Stimulated activated CD8-positive, alpha-beta memory T cell treated with anti-CD3 and anti-CD28 coated beads, Interleukin-2, amount 100 ng/mL, for 48 hours (primary cell): ENCODE data around the gene ZDHHC18.
A peak's percentile ranks its signal among the peaks of the same experiment; 100 is the strongest.
"Not testable (repeated sequence)": the region's sequence is repeated elsewhere in the genome, so short reads cannot be mapped to it uniquely, and the experiment has no call there.

Experiments used
- DNase-seq, 2 donors: peaks; one replicate each; pipeline ENCODE4 v3.0.0-alpha.2; 2020; ENCODE audit warnings: low read depth in 2 of 2

Gene ZDHHC18

DNA sequence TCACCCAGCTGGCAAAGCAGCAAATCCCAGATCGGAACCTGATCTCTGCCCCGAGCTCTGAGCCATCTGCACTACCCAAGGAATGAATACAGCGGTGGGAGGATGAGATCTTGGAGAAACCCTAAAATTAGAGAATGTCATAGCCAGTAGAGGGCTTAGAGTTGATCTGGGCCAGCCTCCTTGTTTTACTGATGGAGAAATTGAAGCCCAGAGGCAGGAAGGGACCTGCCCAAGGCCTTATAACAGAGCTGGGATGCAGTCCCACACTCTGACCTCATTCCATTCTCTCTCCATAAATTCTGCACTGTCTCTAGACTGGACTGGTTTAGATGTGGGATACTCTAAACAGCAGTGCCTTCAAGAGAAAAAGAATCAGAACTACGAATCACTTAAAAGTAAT, 31.7 kb downstream of the ZDHHC18 start:
- no peak for DNase-seq

DNA sequence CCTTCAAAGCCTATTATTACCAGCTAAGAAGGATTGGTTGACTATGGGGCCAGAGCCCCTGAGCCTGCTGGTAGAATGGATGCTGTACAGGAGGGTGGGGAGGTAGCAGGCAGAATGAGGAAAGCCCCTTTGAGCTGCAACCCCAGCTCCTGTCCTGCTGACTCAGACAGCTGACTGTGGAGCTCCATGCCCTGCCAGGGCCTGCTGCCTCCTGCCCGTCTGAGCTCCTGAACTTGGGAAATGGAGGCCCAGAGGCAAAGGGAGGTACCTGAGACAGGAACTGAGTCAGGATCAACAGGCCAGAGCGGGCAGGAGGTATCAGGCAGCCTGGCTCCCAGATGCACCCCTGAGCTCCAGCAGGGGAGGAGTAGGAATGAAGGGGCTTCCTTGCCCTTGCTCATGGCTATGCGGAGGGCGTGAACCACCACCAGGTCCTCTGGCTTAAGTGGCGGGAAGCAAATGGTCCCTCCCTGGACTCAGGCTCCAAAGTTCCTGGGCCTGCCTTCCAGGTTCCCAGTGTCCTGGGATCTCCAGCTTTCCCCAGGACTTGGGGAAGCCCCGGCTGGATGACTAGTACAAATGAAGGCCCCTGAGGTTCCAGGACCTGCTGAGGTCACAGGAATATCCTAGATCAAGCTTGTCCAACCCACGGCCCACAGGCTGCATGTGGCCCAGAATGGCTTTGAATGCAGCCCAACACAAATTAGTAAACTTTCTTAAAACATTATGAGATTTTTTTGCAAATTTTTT, 32.6 kb downstream of the ZDHHC18 start:
- no peak for DNase-seq

DNA sequence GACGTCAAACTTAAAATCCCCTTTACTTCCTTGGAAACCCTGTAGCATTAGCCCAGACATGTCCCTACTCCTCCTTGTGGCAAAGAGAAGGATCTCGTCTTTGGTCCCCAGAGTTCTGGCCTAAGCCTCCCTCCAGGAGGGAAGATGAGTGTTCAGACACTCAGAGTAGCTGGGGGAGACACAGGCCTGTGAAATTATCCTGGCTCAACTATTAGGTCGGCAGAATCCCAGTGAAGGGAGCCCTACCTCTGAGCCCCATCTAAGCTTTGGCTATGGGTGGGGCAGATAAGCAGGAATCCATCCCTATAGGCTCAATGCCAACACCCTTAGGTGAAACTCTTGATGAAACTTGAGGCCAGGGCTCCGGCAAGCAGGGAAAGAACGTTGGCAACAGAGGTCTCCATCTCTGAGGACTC, 34.8 kb downstream of the ZDHHC18 start:
- DNase-seq, result no peak

DNA sequence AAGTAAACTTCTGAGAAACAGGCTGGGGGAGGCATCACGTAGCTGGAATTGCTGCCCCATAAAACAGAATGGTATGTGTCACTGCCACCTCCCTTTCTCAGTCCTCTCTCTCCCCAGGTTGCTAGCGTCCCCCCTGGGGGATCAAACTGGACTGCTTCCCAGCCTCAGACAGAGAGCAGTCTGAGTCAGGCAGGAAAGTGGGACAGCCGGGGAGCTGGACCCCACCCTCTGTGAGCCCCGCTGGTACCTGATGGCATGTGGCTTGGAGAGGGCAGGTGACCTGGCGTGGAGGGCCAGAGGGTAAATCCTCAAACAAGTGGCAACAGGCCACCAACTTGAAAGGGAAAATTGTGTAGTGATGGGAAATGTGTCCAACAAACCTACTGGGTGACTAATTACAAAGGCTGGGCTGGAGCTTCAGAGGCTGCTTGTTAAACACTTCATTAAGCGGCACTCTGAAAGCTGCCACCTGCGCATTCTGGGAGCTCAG, 35.4 kb downstream of the ZDHHC18 start:
- no peak for DNase-seq

DNA sequence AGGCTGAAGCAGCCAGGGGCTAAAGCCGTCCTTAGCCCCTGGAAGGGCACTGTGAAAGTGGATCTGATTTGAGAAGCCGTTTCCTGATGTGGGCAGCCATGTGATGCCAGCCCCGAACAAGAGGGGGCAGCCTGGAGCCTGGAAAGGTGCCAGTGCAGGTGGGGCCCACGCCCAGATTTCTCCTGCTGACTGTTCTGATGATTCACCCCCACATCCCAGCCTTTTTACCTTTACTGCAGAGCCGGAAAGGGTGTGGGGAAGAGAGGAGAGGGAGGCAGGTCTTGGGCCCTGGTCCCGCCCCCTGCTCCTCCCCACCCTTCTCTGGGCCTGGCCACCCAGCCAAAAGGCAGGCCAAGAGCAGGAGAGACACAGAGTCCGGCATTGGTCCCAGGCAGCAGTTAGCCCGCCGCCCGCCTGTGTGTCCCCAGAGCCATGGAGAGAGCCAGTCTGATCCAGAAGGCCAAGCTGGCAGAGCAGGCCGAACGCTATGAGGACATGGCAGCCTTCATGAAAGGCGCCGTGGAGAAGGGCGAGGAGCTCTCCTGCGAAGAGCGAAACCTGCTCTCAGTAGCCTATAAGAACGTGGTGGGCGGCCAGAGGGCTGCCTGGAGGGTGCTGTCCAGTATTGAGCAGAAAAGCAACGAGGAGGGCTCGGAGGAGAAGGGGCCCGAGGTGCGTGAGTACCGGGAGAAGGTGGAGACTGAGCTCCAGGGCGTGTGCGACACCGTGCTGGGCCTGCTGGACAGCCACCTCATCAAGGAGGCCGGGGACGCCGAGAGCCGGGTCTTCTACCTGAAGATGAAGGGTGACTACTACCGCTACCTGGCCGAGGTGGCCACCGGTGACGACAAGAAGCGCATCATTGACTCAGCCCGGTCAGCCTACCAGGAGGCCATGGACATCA, 36.5 kb downstream of the ZDHHC18 start, which contains the start of gene SFN:
SFN (plus strand) TSS at position 369 of the 904 bp plus-strand sequence; CDS start at position 433, 64 bp downstream.
- DNase-seq, result peak in 1 of 2 donors; percentile 65

DNA sequence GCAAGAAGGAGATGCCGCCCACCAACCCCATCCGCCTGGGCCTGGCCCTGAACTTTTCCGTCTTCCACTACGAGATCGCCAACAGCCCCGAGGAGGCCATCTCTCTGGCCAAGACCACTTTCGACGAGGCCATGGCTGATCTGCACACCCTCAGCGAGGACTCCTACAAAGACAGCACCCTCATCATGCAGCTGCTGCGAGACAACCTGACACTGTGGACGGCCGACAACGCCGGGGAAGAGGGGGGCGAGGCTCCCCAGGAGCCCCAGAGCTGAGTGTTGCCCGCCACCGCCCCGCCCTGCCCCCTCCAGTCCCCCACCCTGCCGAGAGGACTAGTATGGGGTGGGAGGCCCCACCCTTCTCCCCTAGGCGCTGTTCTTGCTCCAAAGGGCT, 37.2 kb downstream of the ZDHHC18 start:
- DNase-seq, result no peak

DNA sequence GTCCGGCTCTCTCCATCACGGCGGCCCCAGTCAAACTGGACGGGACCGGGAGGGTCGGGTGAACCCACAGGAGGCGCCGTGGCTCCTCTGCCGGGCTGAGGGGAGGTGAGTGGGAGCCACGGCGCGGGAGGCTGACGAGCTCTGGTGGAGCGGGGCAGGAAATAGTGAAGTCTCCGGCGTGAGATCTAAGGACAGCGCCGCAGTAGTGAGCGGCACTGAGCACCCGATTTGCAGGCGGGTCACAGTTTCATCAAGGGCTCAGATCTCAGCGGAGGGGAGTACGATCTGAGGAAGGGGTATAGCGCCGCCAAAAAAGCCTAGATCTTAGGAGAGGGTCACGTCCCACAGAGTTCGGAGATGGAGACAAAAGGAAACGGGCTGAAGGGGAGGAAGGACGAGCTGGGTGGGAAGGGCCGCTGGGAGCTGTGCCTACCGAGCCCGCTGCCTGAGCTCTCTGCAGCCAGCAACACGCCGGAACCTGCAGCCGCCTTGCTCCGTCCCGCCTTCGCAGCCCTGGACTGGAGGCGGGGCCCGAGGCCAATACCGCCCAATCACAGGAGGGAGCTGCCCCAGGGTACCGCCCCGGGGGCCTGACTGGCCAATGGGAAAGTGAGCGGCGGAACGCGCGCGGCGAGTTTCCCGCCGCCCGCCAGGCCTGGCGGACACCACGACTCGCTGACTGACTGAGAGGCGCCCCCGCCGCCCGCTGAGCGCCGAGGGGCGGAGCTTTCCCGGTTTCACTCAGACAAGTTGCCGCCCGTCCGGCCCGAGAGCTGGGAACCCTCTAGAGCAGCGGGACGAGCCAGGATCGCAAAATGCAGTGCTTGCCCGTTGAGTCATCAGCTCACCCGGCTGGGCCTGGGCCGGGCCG, 38.4 kb downstream of the ZDHHC18 start:
- peak; percentile 92 to 94 for DNase-seq

DNA sequence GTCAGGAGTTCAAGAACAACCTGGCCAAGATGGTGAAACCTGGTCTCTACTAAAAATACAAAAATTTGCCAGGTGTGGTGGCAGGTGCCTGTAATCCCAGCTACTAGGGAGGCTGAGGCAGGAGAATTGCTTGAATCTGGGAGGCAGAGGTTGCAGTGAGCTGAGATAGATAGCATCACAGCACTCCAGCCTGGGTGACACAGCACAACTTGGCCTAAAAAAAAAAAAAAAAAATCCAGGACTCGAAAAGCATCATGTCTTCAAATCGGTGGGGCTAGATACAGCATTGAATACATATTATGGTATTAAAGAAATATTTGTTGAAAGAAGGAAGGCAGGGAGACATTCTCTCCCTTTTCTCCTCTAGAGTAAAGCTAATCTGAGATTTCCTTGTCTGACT, 46.6 kb downstream of the ZDHHC18 start:
- DNase-seq, result not testable (repeated sequence)

DNA sequence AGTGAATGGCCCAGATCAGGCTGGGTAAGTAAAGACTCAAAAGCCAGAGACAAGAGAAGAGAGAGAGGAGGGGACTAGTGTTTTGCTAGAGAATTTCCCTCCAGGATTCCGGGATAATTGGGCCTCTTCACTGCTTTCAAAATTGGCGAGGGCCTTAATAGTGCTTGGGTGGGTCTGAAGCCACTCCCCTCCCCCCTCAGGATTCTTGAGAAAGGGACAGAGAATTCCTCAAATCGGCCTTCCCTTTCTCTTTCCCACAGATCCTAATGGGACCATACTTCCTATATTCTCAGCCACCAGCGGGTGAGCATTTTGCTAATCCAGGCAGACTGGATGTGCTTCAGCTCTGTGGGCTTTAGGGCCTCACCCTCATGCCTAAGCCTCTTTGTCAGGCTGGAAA, 48.4 kb downstream of the ZDHHC18 start:
- no peak for DNase-seq

DNA sequence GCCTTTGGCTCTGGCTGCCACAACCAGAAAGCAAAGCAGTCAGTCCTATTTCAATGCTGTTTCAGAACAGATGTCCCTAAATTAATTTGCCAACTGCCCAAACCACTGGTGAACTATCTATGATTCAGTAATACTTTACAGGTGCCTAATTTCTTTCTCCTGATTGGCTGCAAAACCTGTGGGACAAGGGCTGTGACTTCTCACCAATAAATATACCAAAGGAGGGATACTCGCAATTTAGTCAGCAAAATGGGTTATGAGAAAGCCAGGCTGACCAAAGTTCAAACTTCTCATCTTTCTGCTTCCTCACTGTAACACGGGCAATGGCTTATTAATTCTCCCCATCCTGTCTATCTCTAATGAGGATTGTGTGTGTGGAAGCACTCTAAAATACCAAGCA, 50.8 kb downstream of the ZDHHC18 start:
- DNase-seq, result no peak

DNA sequence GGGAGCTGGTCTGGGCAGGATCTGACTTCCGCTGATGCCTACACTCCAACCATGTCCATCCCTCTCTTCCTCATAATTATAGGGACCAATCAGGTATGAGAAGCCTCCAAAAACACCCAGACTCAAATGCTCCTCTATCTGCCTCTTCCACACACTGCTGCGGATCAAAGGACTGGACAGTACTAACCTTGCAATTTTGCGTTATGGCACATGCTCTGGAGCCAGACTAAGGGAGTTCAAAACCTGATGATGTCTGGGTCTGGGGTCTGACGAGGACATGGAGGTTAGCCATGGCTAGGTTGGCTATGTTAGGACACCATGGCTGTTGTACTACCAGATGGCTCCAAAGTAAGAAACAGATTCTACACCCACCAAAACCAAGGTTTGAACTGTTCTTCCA, 53.3 kb downstream of the ZDHHC18 start:
- DNase-seq, result no peak

DNA sequence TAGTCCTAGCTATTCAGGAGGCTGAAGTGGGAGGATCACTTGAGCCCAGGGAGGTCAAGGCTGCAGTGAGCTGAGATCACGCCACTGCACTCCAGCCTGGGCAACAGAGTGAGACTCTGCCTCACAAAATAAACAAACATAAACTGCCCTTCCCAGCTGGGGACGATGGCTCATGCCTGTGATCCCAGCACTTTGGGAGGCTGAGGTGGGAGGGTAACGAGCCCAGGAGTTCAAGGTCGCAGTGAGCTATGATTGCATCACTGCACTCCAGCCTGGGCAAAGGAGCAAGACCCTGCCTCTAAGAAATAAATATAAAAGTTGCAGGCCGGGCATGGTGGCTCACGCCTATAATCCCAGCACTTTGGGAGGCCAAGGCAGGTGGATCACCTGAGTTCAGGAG, 55.1 kb downstream of the ZDHHC18 start:
- DNase-seq, result not testable (repeated sequence)

DNA sequence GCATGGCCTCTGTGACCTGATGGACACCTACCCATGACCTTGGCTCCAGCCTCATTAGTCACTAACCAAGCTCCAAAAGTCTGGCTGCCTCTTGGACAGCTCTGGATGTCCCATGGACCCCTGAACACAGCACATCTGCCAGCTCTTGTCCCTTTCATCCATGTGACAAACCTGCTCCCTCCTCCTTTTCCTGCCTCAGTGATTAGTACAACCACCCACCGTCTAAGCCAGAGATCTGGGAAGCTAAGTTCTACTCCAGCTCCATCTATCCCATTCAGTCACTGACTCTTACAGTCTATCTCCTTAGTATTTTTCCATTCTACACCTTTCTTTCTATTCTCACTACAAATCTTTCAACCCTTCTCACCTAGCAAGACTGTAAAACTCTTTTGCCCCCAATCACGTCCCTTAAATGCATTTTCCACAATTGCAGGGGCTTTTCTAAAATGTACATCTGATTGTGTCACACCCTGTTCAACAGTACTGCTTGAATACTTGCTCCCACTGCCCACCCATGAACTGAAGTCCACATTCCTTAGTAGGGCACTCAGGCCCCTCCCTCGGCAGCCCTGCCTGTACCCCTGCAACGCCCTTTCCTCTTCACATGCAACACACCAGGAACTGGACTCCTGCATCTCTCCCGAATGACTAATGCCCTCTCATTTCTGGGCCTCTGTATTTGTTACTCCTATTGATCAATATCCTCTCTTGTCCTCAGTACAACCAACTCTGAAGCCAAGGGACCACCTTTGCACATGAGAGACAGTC, 56.4 kb downstream of the ZDHHC18 start:
- no peak for DNase-seq

DNA sequence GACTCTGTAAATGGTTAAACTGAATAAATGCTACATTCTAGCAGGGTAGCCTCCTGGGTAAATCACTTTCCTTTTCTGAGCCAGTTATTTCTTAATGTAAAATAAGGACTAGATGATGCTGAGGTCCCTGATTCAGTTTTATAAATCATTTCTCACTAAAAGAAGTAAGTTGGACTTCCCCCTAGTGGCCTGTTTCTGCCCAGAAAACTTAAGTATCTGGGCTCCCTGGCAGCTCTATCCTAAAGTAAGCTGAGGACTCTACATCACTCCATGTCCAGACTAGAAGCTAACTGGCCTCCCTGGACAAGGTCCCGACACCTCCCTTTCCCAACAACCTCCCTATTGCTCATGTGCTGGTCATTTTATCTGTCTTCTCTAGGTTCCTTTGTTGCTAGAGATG, 60.6 kb downstream of the ZDHHC18 start:
- DNase-seq, result no peak

DNA sequence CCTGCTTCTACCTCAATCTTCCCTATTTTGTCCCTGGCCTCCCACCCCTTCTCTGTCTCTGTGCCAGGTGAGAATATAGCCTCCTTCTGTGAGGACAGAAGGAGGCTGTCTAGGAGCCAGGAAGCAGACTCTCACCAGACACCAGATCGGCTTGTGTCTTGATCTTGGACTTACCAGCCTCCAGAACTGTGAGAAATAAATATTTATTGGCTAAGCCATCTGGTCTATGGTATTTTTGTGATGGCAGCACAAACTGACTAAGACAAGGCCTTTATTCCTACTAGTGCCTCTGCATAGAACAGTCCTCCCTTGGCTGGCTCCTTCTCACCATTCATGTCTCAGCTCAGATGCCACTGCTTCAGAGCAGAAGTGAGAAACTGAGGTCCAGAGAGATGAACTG, 61.7 kb downstream of the ZDHHC18 start:
- DNase-seq, result no peak

DNA sequence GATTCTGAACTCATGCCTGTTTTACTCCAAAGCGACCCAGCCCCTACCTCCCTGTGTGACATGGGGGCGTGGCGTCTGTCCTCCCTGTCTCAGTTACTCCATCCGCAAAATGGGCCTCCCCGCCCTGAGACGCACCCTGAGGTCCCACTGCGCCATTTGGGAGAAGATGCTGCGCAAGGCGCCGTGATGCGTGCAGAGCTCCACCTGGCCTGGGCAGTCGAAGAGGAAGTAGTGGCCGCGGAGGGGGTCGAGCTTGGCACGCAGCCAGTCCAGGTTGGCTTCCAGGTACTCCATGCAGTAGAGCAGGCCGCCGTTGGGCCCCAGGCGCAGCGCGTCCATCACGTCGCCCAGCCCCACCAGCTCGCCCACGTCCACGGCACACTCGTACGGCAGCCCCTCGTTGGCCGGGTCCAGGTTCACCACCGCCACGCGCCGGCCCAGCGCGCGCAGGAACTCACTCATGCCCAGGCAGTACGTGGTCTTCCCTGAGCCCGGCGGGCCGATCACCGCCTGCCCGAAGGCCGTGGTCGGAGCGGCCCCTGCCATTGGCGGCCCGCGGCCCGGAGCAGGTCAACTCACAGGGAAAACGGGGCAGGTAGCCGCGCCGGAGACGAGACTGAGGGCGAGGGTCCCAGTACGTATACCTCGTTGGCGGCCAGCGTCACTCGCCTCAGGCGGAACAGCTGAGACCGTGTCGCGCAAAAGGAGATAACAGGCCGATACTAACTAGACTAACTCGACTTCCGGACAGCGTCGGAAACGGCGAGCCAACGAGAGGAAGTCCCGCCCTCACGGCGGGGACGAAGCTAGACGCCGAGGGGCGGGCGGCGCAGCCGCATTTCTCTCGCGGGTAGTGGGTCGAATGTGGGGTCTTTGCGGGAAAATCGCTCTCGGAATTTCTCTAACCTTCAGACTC, 63.3 kb downstream of the ZDHHC18 start, which contains the start of gene GPN2:
GPN2 (minus strand) TSS at position 733 of the 916 bp plus-strand sequence; CDS start at position 546, 187 bp downstream.
- peak; percentile 63 to 69 for DNase-seq

DNA sequence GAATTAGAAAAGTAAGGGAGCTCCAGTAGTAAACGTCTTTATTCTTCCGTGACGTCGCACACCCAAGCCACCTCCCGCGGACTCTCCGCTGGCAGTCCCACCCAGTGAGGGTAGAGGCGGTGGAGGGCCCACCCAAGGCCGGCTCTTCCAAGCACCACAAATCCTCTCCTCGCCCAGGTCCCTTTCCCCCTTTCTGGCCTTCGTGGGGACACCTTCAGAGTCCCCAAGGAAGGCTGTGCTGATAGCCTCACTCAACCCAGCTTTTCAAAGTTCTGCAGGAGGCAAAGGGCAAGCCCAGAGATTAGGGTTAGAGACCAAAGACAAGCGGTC, 63.9 kb downstream of the ZDHHC18 start:
- no peak for DNase-seq

DNA sequence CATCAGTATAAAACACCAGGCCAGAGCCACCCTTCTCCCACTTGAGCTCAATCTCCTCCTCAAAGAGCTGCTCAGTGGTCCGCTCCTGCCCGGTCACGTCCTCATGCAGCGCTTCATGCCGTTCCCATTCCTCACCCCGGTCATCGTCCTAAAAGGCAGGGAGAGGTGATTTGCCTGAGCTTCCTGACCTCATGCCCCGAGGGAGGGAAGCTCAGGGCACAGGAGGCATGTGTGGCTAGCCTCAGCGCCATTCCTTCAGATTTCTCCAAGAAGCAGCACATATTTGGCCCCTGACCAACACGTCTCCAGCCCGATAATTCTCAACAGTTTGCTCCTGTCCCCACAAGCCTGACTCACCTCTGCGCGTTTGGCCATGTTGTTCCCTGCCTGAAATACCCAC, 67.8 kb downstream of the ZDHHC18 start:
- no peak for DNase-seq

DNA sequence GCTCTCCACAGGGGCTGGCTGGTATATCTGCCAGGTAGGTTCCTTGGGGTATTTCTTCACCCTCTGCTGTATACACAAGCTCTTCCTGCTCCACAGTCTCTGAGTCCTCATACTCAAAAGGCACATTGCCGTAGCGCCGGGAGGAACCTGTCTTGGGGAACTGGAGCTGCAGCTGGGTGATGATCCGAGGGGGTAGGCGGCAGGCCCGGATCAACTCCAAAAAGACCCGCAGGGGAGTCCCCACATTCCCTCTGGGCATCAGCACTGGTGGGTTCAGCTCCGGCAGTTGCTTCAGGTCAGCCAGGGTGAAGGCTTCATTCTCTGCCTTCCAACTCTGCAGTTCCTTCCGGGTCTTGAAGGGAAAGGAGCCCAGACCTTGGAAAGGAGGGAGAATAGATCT, 70.9 kb downstream of the ZDHHC18 start:
- no peak for DNase-seq
